ENCODE results near the gene NECAP2. TPM values are rescaled to one million over a fixed set of nuclear protein-coding genes. Genes with fewer than 3 reads are reported as not detected.
"Not testable (repeated sequence)": the region's sequence is repeated elsewhere in the genome, so short reads cannot be mapped to it uniquely, and the experiment has no call there.

NECAP2 gene
- total RNA-seq, 1 donor from 2014 or later = 145 TPM

DNA sequence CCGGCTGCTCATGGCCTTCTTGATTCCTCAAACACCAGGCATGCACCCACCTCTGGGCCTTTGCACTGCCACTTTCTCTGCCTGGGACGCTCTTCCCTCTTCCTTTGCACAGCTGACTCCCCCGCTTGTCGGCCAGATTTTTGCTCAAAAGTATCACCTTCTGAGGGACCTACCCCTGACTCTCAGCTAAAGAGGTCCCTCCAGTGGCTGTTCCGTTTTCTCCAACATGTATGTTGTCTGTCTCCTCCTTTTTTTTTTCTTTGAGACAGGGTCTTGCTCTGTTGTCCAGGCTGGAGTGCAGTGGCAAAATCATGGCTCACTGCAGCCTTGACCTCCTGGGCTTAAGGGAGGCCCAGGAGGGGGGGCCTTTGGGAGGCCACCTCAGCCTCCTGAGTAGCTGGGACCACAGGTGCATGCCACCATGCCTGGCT lies 57.0 kb downstream of the NECAP2 start:
- peak in 1 of 2 donors; percentile 12 for DNase-seq (ENCODE audit: low read depth in 2 of 2)

DNA sequence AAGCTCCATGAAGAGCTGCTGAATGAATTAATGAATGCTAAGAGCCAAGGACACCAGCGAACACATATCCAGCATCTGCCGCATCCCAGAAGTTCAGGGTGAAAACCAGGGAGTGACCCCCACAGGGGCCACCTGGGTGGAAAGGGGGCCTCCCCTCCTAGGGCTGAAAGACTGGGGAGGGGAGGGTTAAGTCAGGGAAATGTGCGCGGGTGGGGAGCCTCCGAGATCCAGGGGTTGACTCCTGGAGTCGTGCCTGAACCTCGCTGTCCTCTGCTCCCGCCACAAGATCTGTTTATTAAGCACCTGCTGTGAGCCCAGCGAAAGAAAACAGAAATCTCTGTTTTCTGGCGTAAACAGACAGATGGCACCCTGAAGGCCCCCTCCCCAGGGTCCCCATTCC lies 57.5 kb downstream of the NECAP2 start:
- DNase-seq (ENCODE audit: low read depth in 2 of 2) = not testable (repeated sequence)

DNA sequence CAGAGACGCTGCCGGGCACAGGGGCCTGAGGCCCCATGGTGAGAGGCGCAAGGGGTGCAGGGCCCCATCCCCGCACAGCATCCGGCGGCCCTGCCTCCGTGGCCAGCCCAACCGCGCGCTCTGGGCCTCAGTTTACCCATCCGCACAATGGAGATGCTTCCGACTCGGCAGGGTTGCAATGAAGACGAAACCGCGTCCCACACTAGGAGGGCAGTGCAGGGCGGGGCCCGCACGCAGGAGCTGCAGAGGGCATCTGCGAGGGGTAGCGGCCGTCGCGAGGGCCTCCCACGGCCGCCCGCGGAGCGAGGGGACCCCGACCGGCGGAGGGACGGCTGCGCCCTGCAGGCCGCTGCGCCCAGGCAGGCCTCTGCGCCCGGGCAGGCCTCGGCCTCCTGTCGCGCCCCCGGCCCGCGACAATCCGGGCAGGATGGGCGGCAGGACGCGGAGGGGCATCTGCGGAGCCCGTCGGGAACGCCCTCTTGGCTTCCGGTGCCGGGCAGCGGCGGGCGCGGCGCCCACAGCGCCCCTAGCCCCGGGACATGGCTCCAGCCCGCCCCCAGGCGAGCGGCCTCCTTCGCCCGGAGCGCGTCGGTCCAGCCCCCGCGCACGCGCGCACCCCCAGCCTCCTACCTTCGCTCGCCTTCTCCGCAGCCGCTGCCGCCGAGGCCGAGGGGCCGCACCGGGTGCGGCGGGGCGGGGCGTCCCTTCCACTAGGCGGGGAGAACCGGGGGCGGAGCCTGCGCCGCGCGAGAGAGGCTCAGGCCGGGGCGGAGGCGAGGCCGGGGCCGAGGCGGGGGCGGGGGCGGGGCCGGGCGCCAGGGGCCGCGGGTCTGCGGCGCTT lies 58.3 kb downstream of the NECAP2 start:
- peak; percentile 50 to 86 for DNase-seq (ENCODE audit: low read depth in 2 of 2)

DNA sequence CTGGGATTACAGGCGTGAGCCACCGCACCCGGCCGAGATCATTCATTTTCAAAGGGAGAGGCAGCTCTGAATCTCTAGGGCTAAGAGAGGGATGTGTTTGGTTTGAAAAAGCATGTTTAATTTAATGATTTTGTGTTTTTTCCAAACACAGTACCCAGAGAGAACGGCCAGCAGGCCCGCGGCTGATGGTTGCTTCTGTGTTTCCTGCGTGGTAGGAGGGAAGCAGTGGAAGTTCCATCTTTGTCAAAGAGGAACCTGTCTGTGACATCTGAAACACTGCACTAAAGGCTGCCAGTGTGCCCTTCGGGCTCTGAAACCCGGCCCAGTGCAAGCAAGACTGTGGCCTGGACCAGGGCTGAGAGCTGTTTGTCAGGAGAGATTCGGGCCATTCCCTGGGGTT lies 59.9 kb downstream of the NECAP2 start:
- DNase-seq (ENCODE audit: low read depth in 2 of 2) = not testable (repeated sequence)

GRCh38 chr1:16500975-16501374 lies 60.5 kb downstream of the NECAP2 start:
- not testable (repeated sequence) for DNase-seq (ENCODE audit: low read depth in 2 of 2)

GRCh38 chr1:16501446-16501845 lies 60.9 kb downstream of the NECAP2 start:
- DNase-seq (ENCODE audit: low read depth in 2 of 2) = not testable (repeated sequence)

GRCh38 chr1:16503494-16503893 lies 63.0 kb downstream of the NECAP2 start:
- DNase-seq (ENCODE audit: low read depth in 2 of 2) = no peak

- DNase-seq (ENCODE audit: low read depth in 2 of 2) = not testable (repeated sequence)
Measured at GRCh38 chr1:16505870-16506269, 65.3 kb downstream of the NECAP2 start.

DNA sequence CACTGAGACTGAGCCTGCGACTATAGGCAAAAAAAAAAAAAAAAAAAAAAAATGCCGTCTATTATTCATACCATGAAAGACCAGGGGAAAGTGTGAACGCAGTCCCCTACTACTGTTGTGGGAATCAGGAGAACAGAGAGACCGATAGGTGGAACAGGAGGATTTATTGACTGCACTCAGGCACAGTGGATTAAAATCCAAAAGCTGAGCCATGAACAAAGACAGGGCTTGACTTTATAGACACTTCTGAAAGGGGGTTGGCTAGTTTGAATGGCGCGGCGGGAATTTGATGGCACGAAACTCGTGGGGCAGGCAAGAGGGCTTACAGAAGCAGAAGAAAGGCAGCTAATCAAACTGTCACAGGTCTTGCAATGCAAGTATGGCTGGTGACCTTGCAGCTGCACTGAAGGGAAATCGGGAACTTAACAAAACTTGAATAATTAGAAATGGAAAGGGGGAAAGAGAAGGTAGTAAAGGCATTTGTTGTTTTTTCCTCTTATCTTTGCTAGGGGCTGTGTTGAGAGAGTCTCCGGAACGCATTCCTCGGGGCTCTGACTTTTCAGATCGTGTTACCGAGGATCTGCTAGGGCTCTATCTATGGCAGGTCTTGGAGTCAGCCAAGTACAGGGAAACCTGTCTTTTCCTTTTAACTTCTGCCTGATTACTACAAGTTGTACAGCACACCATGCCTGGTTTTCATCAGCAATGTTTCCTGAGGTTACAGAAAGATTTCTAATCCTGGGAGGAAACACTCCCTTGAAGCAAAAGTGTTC lies 66.0 kb downstream of the NECAP2 start:
- not testable (repeated sequence) for DNase-seq (ENCODE audit: low read depth in 2 of 2)

DNA sequence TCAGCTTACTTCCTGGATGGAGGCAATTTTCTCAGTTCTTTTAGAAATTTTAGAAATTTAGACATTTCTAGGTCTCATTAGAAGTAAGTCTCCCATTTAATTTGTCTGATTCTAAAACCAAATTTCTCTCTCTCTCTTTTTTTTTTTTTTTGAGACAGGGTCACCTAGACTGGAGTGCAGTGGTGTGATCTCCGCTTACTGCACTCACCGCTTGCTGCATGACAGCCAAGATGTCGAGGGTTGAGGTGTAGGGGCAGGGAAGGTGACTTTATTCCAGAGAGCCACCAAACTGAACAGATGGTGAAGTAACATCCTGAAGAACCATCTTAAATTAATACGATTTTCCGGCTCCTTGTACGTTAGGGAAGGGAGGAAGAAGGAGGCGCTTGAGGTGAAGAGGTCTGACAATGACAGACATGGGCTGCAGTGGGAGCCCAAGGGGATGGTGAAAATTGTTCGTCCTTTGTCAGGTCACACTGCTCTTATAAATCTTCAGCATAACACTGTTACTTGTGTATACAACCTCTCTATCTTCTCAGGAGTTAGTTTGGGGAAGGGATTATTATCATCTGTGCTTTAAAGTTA lies 68.4 kb downstream of the NECAP2 start:
- DNase-seq (ENCODE audit: low read depth in 2 of 2) = peak in 1 of 2 donors; percentile 25

Other genes with a start within 250 kb of the NECAP2 start
- 4.0 and 4.4 TPM in 2 replicates for gene ARHGEF19, start 228.1 kb upstream of the NECAP2 start, total RNA-seq
- gene CPLANE2, start 203.5 kb upstream of the NECAP2 start, total RNA-seq = 6.7 and 7.7 TPM in 2 replicates
- gene FBXO42, start 88.2 kb upstream of the NECAP2 start, total RNA-seq = 5.9 and 10.1 TPM in 2 replicates
- 25.8 and 32.2 TPM in 2 replicates for gene SZRD1, start 73.5 kb upstream of the NECAP2 start, total RNA-seq
- not detected in 2 replicates for gene SPATA21, start 3.3 kb upstream of the NECAP2 start, total RNA-seq
- under 0.01 TPM in 2 replicates for gene RNU1-1, start 73.6 kb downstream of the NECAP2 start, total RNA-seq
- 19.2 and 20.4 TPM in 2 replicates for gene NBPF1, start 172.8 kb downstream of the NECAP2 start, total RNA-seq
- under 0.01 TPM in 2 replicates for gene RNU1-3, start 226.2 kb downstream of the NECAP2 start, total RNA-seq